Esophagus muscularis mucosa (tissue), 3 donors: ENCODE data around the gene CHST7.

Source experiments
- CTCF ChIP-seq, 3 experiments: fragments of 200-600 bp in 2 of 3; fragments of 450-650 bp in 1 of 3; sonication (generic) in 2 of 3; IDR thresholded peaks; one replicate each; pipeline ENCODE4 v1.5.1; 2017 to 2019; ENCODE audit warnings: antibody characterized with exemption in 3 of 3, mild to moderate bottlenecking in 2 of 3, moderate library complexity in 1 of 3
- POLR2A ChIP-seq: fragments of 450-650 bp; IDR thresholded peaks from one replicate; pipeline ENCODE4 v1.6.1; 2017; ENCODE audit warnings: antibody characterized with exemption, moderate library complexity, mild to moderate bottlenecking, low read depth

- no peak for TF ChIP-seq POLR2A
- peak in 2 of 3 experiments; percentile 20 to 47 for TF ChIP-seq CTCF (IDR thresholded peaks at IDR 0.05)
Measured at GRCh38 chrX:46545111-46546005, 28.2 kb upstream of the CHST7 start, which contains the start of gene ZNF674.
